ENCODE results near the gene JAK1.

JAK1 gene

GRCh38 chr1:64942118-64942517 is 24.2 kb downstream of the JAK1 start:
- TF ChIP-seq ZBTB7A (IDR thresholded peaks at IDR 0.05; ENCODE audit: low read depth) = no peak
- TF ChIP-seq EGR1 (IDR thresholded peaks at IDR 0.05) = no peak
- TF ChIP-seq MAX (IDR thresholded peaks at IDR 0.05) = no peak
- TF ChIP-seq, protein P1, sequence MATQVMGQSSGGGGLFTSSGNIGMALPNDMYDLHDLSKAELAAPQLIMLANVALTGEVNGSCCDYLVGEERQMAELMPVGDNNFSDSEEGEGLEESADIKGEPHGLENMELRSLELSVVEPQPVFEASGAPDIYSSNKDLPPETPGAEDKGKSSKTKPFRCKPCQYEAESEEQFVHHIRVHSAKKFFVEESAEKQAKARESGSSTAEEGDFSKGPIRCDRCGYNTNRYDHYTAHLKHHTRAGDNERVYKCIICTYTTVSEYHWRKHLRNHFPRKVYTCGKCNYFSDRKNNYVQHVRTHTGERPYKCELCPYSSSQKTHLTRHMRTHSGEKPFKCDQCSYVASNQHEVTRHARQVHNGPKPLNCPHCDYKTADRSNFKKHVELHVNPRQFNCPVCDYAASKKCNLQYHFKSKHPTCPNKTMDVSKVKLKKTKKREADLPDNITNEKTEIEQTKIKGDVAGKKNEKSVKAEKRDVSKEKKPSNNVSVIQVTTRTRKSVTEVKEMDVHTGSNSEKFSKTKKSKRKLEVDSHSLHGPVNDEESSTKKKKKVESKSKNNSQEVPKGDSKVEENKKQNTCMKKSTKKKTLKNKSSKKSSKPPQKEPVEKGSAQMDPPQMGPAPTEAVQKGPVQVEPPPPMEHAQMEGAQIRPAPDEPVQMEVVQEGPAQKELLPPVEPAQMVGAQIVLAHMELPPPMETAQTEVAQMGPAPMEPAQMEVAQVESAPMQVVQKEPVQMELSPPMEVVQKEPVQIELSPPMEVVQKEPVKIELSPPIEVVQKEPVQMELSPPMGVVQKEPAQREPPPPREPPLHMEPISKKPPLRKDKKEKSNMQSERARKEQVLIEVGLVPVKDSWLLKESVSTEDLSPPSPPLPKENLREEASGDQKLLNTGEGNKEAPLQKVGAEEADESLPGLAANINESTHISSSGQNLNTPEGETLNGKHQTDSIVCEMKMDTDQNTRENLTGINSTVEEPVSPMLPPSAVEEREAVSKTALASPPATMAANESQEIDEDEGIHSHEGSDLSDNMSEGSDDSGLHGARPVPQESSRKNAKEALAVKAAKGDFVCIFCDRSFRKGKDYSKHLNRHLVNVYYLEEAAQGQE (IDR thresholded peaks at IDR 0.05; ENCODE audit: low read depth) = no peak
- TF ChIP-seq TAF1 (IDR thresholded peaks at IDR 0.05; ENCODE audit: low read depth) = no peak
- no peak for TF ChIP-seq EP300 (IDR thresholded peaks at IDR 0.05; ENCODE audit: borderline replicate concordance)
- no peak for TF ChIP-seq NFIC (IDR thresholded peaks at IDR 0.05)
- TF ChIP-seq USF1 (IDR thresholded peaks at IDR 0.05) = no peak
- TF ChIP-seq YY1 (IDR thresholded peaks at IDR 0.05; ENCODE audit: low read depth) = no peak
- no peak for TF ChIP-seq TEAD4 (IDR thresholded peaks at IDR 0.05)
- no peak for TF ChIP-seq CEBPB (IDR thresholded peaks at IDR 0.05)
- no peak for TF ChIP-seq TCF12 (IDR thresholded peaks at IDR 0.05; ENCODE audit: low read depth)
- no peak for TF ChIP-seq CREB1 (IDR thresholded peaks at IDR 0.05; ENCODE audit: low read depth)
- TF ChIP-seq FOXM1 (IDR thresholded peaks at IDR 0.05; ENCODE audit: borderline replicate concordance, low read depth) = no peak
- TF ChIP-seq RAD21 (IDR thresholded peaks at IDR 0.05; ENCODE audit: low read depth) = no peak

- TF ChIP-seq EGR1 (IDR thresholded peaks at IDR 0.05) = no peak
- TF ChIP-seq TAF1 (IDR thresholded peaks at IDR 0.05; ENCODE audit: low read depth) = no peak
- TF ChIP-seq FOXM1 (IDR thresholded peaks at IDR 0.05; ENCODE audit: borderline replicate concordance, low read depth) = no peak
- TF ChIP-seq CREB1 (IDR thresholded peaks at IDR 0.05; ENCODE audit: low read depth) = no peak
- TF ChIP-seq USF1 (IDR thresholded peaks at IDR 0.05) = no peak
- TF ChIP-seq MAX (IDR thresholded peaks at IDR 0.05) = no peak
- TF ChIP-seq TEAD4 (IDR thresholded peaks at IDR 0.05) = no peak
- TF ChIP-seq TCF12 (IDR thresholded peaks at IDR 0.05; ENCODE audit: low read depth) = no peak
- TF ChIP-seq CEBPB (IDR thresholded peaks at IDR 0.05) = no peak
- TF ChIP-seq EP300 (IDR thresholded peaks at IDR 0.05; ENCODE audit: borderline replicate concordance) = no peak
- TF ChIP-seq, protein P1 (IDR thresholded peaks at IDR 0.05; ENCODE audit: low read depth) = no peak
- TF ChIP-seq RAD21 (IDR thresholded peaks at IDR 0.05; ENCODE audit: low read depth) = no peak
- TF ChIP-seq NFIC (IDR thresholded peaks at IDR 0.05) = no peak
- no peak for TF ChIP-seq YY1 (IDR thresholded peaks at IDR 0.05; ENCODE audit: low read depth)
- no peak for TF ChIP-seq ZBTB7A (IDR thresholded peaks at IDR 0.05; ENCODE audit: low read depth)
These were observed 24.8 kb downstream of the JAK1 start for GRCh38 chr1:64941461-64942117.

GRCh38 chr1:64940025-64940424 is 26.3 kb downstream of the JAK1 start:
- no peak for TF ChIP-seq EGR1 (IDR thresholded peaks at IDR 0.05)
- no peak for TF ChIP-seq CREB1 (IDR thresholded peaks at IDR 0.05; ENCODE audit: low read depth)
- TF ChIP-seq EP300 (IDR thresholded peaks at IDR 0.05; ENCODE audit: borderline replicate concordance) = no peak
- TF ChIP-seq USF1 (IDR thresholded peaks at IDR 0.05) = no peak
- TF ChIP-seq RAD21 (IDR thresholded peaks at IDR 0.05; ENCODE audit: low read depth) = no peak
- TF ChIP-seq FOXM1 (IDR thresholded peaks at IDR 0.05; ENCODE audit: borderline replicate concordance, low read depth) = no peak
- TF ChIP-seq TCF12 (IDR thresholded peaks at IDR 0.05; ENCODE audit: low read depth) = no peak
- TF ChIP-seq, protein P1 (IDR thresholded peaks at IDR 0.05; ENCODE audit: low read depth) = no peak
- no peak for TF ChIP-seq YY1 (IDR thresholded peaks at IDR 0.05; ENCODE audit: low read depth)
- TF ChIP-seq NFIC (IDR thresholded peaks at IDR 0.05) = no peak
- TF ChIP-seq TAF1 (IDR thresholded peaks at IDR 0.05; ENCODE audit: low read depth) = no peak
- TF ChIP-seq MAX (IDR thresholded peaks at IDR 0.05) = no peak
- no peak for TF ChIP-seq ZBTB7A (IDR thresholded peaks at IDR 0.05; ENCODE audit: low read depth)
- no peak for TF ChIP-seq TEAD4 (IDR thresholded peaks at IDR 0.05)
- TF ChIP-seq CEBPB (IDR thresholded peaks at IDR 0.05) = no peak

Data from Ishikawa (cell line).